Gastroesophageal sphincter (tissue), 3 donors: ENCODE results near the gene SLMAP.

Experiments used
- CTCF ChIP-seq, 4 experiments: fragments of 200-600 bp in 2 of 4; fragments of 450-650 bp in 2 of 4; sonication (generic) in 1 of 4; IDR thresholded peaks; one replicate each; pipeline ENCODE4 v1.5.1; 2017 to 2019; ENCODE audit warnings: antibody characterized with exemption in 4 of 4, mild to moderate bottlenecking in 2 of 4, moderate library complexity in 2 of 4
- EP300 ChIP-seq: sonication (generic); formaldehyde crosslinking; IDR thresholded peaks from one replicate; pipeline ENCODE4 v1.6.1; 2017; ENCODE audit warnings: antibody characterized with exemption, mild to moderate bottlenecking
- POLR2A ChIP-seq, 2 donors: fragments of 450-650 bp; IDR thresholded peaks; one replicate each; pipeline ENCODE4 v1.6.1; 2017; ENCODE audit warnings: antibody characterized with exemption in 2 of 2, mild to moderate bottlenecking in 2 of 2, moderate library complexity in 1 of 2
- POLR2AphosphoS5 ChIP-seq: sonication (generic); formaldehyde crosslinking; IDR thresholded peaks from one replicate; pipeline ENCODE4 v1.6.1; 2017; ENCODE audit warnings: antibody characterized with exemption

DNA sequence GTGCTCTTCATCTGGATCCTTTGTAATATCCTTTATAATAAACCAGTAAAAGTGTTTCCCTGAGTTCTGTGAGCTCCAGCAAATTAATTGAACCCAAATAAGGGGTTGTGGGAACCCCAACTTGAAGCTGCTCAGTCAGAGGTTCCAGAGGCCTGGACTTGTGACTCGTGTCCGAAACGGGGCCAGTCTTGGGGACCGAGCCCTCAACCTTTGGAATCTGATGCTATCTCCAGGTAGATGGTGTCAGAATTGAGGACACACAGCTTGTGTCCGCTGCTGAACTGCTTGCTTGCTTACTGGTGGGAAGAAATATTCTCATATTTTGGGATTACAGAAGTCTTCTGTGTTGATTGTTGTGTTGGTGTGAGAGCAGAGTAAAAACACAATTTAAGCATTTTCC lies 212.4 kb downstream of the SLMAP start:
- no peak for TF ChIP-seq POLR2AphosphoS5
- no peak for TF ChIP-seq POLR2A (IDR thresholded peaks at IDR 0.05)
- TF ChIP-seq CTCF (IDR thresholded peaks at IDR 0.05), result no peak
- TF ChIP-seq EP300, result no peak
